ENCODE results near the gene COX5B.
"Not testable (repeated sequence)": the region's sequence is repeated elsewhere in the genome, so short reads cannot be mapped to it uniquely, and the experiment has no call there.

- not testable (repeated sequence) for TF ChIP-seq CTCF, POLR2A (IDR thresholded peaks at IDR 0.05)
These were observed 37.1 kb upstream of the COX5B start for GRCh38 chr2:97608745-97609144.

Data from uterus (tissue), 2 donors.